Thymus (tissue), 11 donors: ENCODE results near the gene H6PD. TPM values are rescaled to one million over a fixed set of nuclear protein-coding genes. Genes with fewer than 3 reads are reported as not detected.

Experiments used
- DNase-seq, 9 donors: peaks; one replicate each; pipeline ENCODE4 v3.0.0-alpha.2; 2013; ENCODE audit warnings: low spot score in 9 of 9, low read depth in 6 of 9, missing footprints in 1 of 9
- H3K27ac ChIP-seq, 2 donors: one replicate each; pipeline ENCODE4 v1.5.1; 2013; ENCODE audit warnings: control low read depth in 1 of 2, low read depth in 1 of 2, low read length in 1 of 2, mild to moderate bottlenecking in 1 of 2, moderate library complexity in 1 of 2
- H3K27me3 ChIP-seq, 2 donors: one replicate each; pipeline ENCODE4 v1.5.1; 2013; ENCODE audit warnings: low read length in 1 of 2; ENCODE audit not compliant: control insufficient read depth in 2 of 2, insufficient read depth in 1 of 2
- H3K36me3 ChIP-seq, 2 donors: one replicate each; pipeline ENCODE4 v1.5.1; 2013; ENCODE audit warnings: low read length in 1 of 2, mild to moderate bottlenecking in 1 of 2, moderate library complexity in 1 of 2; ENCODE audit not compliant: control insufficient read depth in 2 of 2, insufficient read depth in 2 of 2
- H3K4me1 ChIP-seq, 2 donors: one replicate each; pipeline ENCODE4 v1.5.1; 2013; ENCODE audit warnings: low read length in 2 of 2; ENCODE audit not compliant: control insufficient read depth in 2 of 2, insufficient read depth in 2 of 2
- H3K4me3 ChIP-seq, 2 donors: one replicate each; pipeline ENCODE4 v1.5.1; 2013; ENCODE audit warnings: low read length in 2 of 2, control low read depth in 1 of 2, mild to moderate bottlenecking in 1 of 2
- H3K9me3 ChIP-seq, 2 donors: one replicate each; pipeline ENCODE4 v1.5.1; 2013; ENCODE audit warnings: low read length in 1 of 2, mild to moderate bottlenecking in 1 of 2; ENCODE audit not compliant: control insufficient read depth in 2 of 2, insufficient read depth in 1 of 2
- WGBS: extraction: QIAGEN DNeasy Blood & Tissue Kit; methylation state at CpG from one replicate; pipeline ENCODE4 v1.1.7; 2013; 5-methylcytosine and 5-hydroxymethylcytosine counted together
- polyA plus RNA-seq: library from polyadenylated mRNA; stranded (reverse); fragments of 200-250 nt; gene quantifications from one replicate; pipeline ENCODE4 v1.2.3, GENCODE V29; 2013
- total RNA-seq: library from RNA; stranded (reverse); fragments of 120-200 nt; gene quantifications from one replicate; pipeline ENCODE4 v1.2.4, GENCODE V29; 2013
- donor health status: healthy.

Gene H6PD
- total and polyA plus RNA-seq, 2 donors: 8.8 to 18.6 TPM

DNA sequence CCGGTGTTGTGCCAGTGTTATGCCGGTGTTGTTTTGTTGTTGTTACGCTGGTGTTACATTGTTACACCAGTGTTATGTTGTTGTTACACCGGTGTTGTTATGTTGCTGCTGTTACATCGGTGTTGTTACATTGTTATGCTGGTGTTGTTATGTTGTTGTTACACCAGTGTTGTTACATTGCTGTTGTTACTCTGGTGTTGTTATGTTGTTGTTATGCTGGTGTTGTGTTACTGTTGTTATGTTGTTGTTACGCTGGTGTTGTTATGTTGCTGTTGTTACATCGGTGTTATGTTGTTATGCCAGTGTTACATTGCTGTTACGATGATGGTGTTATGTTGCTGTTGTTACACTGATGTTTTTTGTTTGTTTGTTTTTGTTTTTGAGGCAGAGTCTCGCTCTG, 24.1 kb downstream of the H6PD start:
- H3K27me3 ChIP-seq: no peaks in the 10 kb centered on the region
- no peak overlapping the region for H3K4me3 ChIP-seq
- H3K9me3 ChIP-seq: peaks cover 0 to 9% of the 10 kb centered on the region in 2 donors
- DNase-seq: no peak
- H3K4me1 ChIP-seq: peaks cover 4 to 13% of the 10 kb centered on the region in 2 donors
- H3K36me3 ChIP-seq: peaks cover 11 to 29% of the 10 kb centered on the region in 2 donors
- over 99% methylated on average over 9 of the region's 9 CpGs for WGBS
- no peak overlapping the region for H3K27ac ChIP-seq

DNA sequence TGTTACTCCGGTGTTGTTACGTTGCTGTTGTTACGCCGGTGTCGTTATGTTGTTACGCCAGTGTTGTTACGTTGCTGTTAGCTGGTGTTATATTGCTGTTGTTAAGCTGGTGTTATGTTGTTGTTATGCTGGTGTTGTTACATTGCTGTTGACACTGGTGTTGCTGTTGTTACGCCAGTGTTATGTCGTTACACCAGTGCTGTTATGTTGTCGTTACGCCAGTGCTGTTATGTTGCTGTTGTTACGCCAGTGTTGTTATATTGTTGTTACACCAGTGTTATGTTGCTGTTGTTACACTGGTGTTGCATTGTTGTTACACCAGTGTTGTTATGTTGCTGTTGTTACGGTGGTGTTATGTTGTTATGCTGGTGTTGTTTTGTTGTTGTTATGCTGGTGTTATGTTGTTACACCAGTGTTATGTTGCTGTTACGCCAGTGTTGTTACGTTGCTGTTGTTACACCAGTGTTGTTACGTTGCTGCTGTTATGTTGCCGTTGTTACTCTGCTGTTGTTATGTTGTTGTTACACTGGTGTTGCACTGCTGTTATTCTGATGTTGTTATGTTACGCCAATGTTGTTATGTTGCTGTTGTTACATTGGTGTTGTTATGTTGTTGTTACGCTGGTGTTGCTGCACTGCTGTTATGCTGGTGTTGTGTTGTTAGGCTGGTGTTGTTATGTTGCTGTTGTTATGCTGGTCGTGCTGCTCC, 25.6 kb downstream of the H6PD start:
- 98% methylated on average over 20 of the region's 20 CpGs for WGBS
- H3K36me3 ChIP-seq: peaks cover 27 to 45% of the 10 kb centered on the region in 2 donors
- DNase-seq: no peak

DNA sequence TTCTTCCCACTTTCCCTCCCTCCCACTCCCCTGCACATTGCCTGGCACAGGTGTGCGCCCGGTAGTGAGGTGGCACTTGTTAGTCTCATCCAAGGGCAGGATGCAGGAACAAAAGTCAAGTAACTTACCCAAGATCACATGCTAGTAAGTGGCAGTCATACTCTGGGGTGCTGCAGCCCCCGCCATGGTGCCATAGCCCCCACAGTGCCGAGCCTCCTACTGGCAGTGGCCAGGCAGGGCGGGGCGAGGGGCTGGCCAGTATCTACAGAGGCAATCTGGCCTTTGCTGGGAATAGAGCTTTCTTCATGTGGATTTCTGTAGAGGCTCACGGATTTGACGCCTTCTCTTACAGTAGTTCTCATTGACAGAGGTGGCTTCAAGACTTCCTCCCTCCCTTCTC, 26.9 kb downstream of the H6PD start:
- Histone ChIP-seq H3K27ac (no peak overlapping the region), H3K4me3 (no peak overlapping the region), H3K4me1 (peaks cover 4 to 13% of the 10 kb centered on the region in 2 donors), H3K36me3 (peaks cover 28 to 46% of the 10 kb centered on the region in 2 donors), H3K9me3 (peaks cover 0 to 9% of the 10 kb centered on the region in 2 donors), H3K27me3 (no peaks in the 10 kb centered on the region)
- WGBS: 83% methylated on average over 8 of the region's 8 CpGs
- DNase-seq: no peak

More for the DNA sequence above, 25.6 kb downstream of the H6PD start:
- Histone ChIP-seq H3K27ac (no peak overlapping the region), H3K9me3 (peaks cover 0 to 9% of the 10 kb centered on the region in 2 donors), H3K4me1 (peaks cover 4 to 13% of the 10 kb centered on the region in 2 donors), H3K27me3 (no peaks in the 10 kb centered on the region), H3K4me3 (no peak overlapping the region)

DNA sequence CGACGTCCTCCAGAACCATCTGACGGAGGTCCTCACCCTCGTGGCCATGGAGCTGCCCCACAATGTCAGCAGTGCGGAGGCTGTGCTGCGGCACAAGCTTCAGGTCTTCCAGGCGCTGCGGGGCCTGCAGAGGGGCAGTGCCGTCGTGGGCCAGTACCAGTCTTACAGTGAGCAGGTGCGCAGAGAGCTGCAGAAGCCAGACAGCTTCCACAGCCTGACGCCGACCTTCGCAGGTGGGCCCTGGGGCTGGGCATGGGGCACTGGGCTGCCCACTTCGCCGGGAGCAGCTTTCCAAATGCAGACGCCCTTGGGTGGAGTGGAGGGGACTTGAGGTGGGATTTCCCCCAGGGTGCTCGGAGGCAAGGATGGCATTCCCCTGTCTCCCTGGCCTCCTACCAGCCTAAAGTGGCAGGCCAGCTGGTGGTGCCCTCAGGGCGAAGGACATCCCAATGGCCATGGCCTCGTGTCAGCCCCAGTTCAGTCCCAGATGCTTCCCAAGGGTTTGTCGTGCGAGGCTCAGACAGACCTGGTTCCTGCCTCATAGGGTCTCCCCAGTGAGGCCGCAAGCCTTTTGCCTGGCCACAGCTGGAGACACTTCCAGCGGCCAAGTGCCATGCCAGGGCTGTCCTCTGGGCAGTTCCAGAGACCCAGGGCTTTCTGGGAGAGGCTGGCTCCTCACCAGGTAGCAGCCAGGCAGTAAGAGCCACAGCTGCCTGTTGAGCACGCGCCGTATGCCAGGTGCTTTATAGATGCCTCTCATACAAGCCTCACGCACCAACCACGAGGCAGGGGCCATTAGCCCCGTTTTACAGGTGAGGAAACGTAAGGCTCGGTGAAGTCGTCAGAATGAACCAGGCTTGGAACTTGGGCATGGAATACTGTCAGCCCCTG, 27.8 kb downstream of the H6PD start:
- peaks cover 0 to 13% of the 10 kb centered on the region in 2 donors for H3K9me3 ChIP-seq
- H3K27ac ChIP-seq: no peak overlapping the region
- no peak for DNase-seq
- peaks cover 4 to 21% of the 10 kb centered on the region in 2 donors for H3K4me1 ChIP-seq
- H3K4me3 ChIP-seq: no peak overlapping the region
- WGBS: 95% methylated on average over 33 of the region's 33 CpGs
- H3K36me3 ChIP-seq: peaks cover 28 to 46% of the 10 kb centered on the region in 2 donors
- no peaks in the 10 kb centered on the region for H3K27me3 ChIP-seq

DNA sequence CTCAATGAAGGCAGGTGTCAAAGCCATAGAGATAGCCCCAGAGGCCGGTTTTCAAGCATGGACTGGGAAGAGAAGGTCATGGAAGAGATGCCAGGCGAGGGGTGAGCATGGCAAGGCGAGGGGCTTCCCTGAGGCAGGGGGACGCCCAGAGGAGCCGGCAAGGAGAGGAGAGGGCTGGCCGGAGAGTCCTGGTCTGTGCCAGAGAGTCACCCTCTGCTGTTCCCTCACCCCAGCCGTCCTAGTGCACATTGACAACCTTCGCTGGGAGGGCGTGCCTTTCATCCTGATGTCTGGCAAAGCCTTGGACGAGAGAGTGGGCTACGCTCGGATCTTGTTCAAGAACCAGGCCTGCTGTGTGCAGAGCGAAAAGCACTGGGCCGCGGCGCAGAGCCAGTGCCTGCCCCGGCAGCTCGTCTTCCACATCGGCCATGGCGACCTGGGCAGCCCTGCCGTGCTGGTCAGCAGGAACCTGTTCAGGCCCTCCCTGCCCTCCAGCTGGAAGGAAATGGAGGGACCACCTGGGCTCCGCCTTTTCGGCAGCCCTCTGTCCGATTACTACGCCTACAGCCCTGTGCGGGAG, 28.8 kb downstream of the H6PD start:
- Histone ChIP-seq H3K4me3 (no peak overlapping the region), H3K4me1 (peaks cover 4 to 21% of the 10 kb centered on the region in 2 donors), H3K27me3 (no peaks in the 10 kb centered on the region), H3K27ac (no peak overlapping the region), H3K36me3 (peaks cover 28 to 46% of the 10 kb centered on the region in 2 donors), H3K9me3 (peaks cover 0 to 10% of the 10 kb centered on the region in 2 donors)
- WGBS: 98% methylated on average over 26 of the region's 26 CpGs
- DNase-seq: no peak

DNA sequence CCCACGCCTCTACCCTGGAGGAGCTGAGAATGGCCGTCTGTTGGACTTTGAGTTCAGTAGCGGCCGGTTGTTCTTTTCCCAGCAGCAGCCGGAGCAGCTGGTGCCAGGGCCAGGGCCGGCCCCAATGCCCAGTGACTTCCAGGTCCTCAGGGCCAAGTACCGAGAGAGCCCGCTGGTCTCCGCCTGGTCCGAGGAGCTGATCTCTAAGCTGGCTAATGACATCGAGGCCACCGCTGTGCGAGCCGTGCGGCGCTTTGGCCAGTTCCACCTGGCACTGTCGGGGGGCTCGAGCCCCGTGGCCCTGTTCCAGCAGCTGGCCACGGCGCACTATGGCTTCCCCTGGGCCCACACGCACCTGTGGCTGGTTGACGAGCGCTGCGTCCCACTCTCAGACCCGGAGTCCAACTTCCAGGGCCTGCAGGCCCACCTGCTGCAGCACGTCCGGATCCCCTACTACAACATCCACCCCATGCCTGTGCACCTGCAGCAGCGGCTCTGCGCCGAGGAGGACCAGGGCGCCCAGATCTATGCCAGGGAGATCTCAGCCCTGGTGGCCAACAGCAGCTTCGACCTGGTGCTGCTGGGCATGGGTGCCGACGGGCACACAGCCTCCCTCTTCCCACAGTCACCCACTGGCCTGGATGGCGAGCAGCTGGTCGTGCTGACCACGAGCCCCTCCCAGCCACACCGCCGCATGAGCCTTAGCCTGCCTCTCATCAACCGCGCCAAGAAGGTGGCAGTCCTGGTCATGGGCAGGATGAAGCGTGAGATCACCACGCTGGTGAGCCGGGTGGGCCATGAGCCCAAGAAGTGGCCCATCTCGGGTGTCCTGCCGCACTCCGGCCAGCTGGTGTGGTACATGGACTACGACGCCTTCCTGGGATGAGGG, 29.7 kb downstream of the H6PD start:
- peaks cover 31 to 51% of the 10 kb centered on the region in 2 donors for H3K36me3 ChIP-seq
- H3K9me3 ChIP-seq: peaks cover 0 to 5% of the 10 kb centered on the region in 2 donors
- 97% methylated on average over 50 of the region's 50 CpGs for WGBS
- DNase-seq: no peak
- peaks cover 4 to 21% of the 10 kb centered on the region in 2 donors for H3K4me1 ChIP-seq
- no peak overlapping the region for H3K27ac ChIP-seq
- H3K27me3 ChIP-seq: no peaks in the 10 kb centered on the region
- no peak overlapping the region for H3K4me3 ChIP-seq

DNA sequence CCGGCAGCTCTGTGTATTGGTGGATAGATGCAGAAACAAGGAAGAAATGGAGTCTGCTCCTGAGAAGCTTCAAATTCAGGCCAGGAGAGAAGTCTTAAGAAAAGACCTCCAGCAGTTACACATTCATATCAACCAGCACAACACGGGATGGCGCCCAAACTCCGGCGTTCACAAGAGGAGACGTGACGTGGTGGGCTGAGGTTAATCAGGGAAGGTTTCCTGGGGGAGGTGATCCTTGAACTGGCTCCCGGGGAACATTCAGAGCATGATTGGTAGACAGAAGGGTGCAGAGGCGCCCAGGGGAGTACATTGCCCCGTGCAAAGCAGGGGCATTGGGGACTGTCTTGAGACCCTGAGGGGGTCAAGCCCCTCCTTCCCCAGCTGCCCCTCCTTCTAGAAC, 30.5 kb downstream of the H6PD start:
- no peak for DNase-seq
- Histone ChIP-seq H3K27ac (no peak overlapping the region), H3K36me3 (peaks cover 33 to 58% of the 10 kb centered on the region in 2 donors), H3K4me3 (no peak overlapping the region), H3K9me3 (peaks cover 0 to 5% of the 10 kb centered on the region in 2 donors), H3K27me3 (no peaks in the 10 kb centered on the region), H3K4me1 (peaks cover 6 to 27% of the 10 kb centered on the region in 2 donors)
- WGBS: 98% methylated on average over 10 of the region's 10 CpGs

DNA sequence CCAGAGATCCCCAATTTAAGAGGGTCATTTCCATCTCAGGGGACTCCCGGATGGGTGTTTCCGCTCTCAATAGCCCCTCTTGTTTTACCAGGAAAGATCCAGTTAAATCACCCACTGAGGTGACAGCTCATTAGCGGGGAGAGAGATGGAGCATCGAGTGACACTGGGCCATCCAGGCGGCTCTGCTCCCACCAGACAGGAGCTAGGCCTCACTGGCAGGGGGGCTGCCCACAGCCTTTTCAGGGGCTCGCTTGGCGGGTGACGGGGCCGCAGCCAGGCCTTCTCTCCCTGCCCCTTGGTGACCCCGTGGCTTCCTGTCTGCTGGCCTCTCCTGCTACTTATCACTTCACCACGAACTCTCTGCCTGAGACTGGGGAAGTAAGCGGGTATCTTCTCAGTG, 31.4 kb downstream of the H6PD start:
- Histone ChIP-seq H3K27me3 (no peaks in the 10 kb centered on the region), H3K36me3 (peaks cover 33 to 55% of the 10 kb centered on the region in 2 donors), H3K27ac (no peak overlapping the region), H3K4me1 (peaks cover 7 to 29% of the 10 kb centered on the region in 2 donors), H3K9me3 (peaks cover 0 to 5% of the 10 kb centered on the region in 2 donors), H3K4me3 (no peak overlapping the region)
- 91% methylated on average over 12 of the region's 12 CpGs for WGBS
- DNase-seq: no peak
